ENCODE results near the gene SLC2A5.

DNA sequence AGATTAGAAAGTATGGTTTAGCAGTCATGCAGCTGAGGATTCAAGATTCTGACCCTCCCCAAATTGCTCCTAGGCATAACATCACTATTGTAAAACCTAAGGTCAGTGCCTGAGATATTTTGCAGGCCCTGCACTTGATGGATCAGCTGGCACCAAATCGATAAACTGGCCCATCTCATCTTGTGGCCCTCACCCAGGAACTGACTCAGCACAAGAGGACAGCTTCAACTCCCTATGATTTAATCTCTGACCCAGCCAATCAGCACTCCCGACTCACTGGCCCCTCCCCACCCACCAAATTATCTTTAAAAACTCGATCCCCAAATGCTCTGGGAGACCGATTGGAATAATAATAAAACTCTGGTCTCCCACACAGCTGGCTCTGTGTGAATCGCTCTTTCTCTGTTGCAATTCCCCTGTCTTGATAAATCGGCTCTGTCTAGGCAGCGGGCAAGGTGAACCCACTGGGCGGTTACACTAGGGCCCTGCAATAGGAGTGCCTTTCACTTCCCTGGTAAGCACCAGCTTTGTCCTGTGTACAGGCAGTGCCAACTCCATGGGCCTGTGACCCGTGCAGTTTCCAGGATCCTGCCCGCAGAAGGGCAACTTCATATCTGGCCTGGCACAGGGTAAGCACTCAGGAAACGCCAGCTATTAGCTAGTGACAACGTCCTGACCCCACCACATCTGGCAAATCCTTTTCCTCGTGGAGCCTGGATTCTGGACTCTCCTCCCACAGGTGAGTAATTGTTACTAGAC, 28.7 kb upstream of the SLC2A5 start:
- TF ChIP-seq POLR2A (IDR thresholded peaks at IDR 0.05; ENCODE audit: low read depth, low read length) (no peak), RCOR1 (IDR thresholded peaks at IDR 0.05; ENCODE audit: insufficient replicate concordance, low read length) (no peak), CHD1 (IDR thresholded peaks at IDR 0.05; ENCODE audit: low read depth, low read length) (no peak), MAZ (IDR thresholded peaks at IDR 0.05; ENCODE audit: borderline replicate concordance, low read depth, low read length) (no peak)
- TF ChIP-seq, protein P1, sequence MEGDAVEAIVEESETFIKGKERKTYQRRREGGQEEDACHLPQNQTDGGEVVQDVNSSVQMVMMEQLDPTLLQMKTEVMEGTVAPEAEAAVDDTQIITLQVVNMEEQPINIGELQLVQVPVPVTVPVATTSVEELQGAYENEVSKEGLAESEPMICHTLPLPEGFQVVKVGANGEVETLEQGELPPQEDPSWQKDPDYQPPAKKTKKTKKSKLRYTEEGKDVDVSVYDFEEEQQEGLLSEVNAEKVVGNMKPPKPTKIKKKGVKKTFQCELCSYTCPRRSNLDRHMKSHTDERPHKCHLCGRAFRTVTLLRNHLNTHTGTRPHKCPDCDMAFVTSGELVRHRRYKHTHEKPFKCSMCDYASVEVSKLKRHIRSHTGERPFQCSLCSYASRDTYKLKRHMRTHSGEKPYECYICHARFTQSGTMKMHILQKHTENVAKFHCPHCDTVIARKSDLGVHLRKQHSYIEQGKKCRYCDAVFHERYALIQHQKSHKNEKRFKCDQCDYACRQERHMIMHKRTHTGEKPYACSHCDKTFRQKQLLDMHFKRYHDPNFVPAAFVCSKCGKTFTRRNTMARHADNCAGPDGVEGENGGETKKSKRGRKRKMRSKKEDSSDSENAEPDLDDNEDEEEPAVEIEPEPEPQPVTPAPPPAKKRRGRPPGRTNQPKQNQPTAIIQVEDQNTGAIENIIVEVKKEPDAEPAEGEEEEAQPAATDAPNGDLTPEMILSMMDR (conservative IDR thresholded peaks at IDR 0.05; ENCODE audit: low read depth, low read length) = no peak
